Fibroblast of mammary gland (primary cell): Measurements from ENCODE around the gene DLGAP3.
A peak's percentile ranks its signal among the peaks of the same experiment; 100 is the strongest.

Experiments
- DNase-seq: peaks from one replicate; pipeline ENCODE4 v3.0.0-alpha.2; 2010; ENCODE audit warnings: low read depth
- H3K4me3 ChIP-seq: 2 replicates; pipeline ENCODE4 v1.5.1; 2011; ENCODE audit warnings: low read depth, mild to moderate bottlenecking, low read length, moderate library complexity; ENCODE audit not compliant: control insufficient read depth
- CTCF ChIP-seq: conservative IDR thresholded peaks from 2 replicates; pipeline ENCODE4 v1.5.1; 2011; ENCODE audit warnings: low read depth, low read length, inconsistent platforms; ENCODE audit not compliant: control insufficient read depth, insufficient read depth

DLGAP3 gene

GRCh38 chr1:34889705-34890104 lies 39.7 kb downstream of the DLGAP3 start:
- TF ChIP-seq CTCF, result no peak
- DNase-seq, result no peak
- H3K4me3 ChIP-seq, result no peak overlapping the region

GRCh38 chr1:34887593-34887992 lies 41.9 kb downstream of the DLGAP3 start:
- TF ChIP-seq CTCF, result no peak
- DNase-seq, result no peak

DNA sequence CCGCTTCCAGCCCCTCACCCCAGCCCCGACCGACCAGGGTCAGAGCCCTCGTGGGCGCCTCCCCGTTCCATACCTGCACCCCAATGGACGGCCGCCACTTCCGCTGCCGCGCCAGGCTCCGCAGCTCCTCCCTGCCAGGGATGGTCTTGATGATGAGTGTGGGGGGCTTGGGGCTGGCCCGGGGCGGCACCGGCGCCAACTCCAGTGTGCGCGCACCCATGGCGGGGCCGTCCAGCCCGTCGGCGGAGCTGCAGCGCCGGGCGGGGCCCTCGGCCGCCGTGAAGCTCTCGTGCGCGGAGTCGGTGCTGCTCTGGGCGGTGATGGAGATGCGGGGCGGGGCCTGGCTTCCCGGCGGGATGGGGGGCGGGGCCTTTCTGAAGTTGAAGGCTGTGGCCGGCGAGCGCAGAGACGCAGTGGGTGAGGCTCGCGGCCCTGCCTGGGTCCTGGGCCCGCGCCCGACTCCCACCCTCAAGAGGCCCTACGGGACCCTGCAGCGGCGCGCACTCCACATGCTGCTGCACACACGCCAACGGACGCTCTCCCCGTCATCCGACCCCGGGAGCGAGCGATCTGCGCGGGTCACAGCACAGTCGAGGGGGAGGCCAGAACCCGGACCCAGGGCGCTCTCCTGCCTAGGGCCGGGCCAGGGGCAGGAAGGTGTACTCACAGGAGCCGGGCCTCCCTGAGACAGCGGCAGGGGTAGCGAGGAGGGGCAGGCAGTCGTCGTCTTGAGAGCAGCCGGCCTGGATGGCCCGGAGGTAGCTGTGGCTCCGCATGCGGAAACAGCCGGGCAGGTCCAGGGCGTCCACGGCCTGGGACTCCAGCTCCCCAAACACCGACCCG lies 43.8 kb downstream of the DLGAP3 start:
- TF ChIP-seq CTCF, result no peak
- peak; percentile 19 for DNase-seq
- H3K4me3 ChIP-seq, result peak overlapping the region; percentile 29

More at GRCh38 chr1:34887593-34887992, 41.9 kb downstream of the DLGAP3 start:
- H3K4me3 ChIP-seq, result no peak overlapping the region

GRCh38 chr1:34884961-34885360 lies 44.5 kb downstream of the DLGAP3 start:
- DNase-seq, result no peak
- no peak overlapping the region for H3K4me3 ChIP-seq
- TF ChIP-seq CTCF, result no peak

DNA sequence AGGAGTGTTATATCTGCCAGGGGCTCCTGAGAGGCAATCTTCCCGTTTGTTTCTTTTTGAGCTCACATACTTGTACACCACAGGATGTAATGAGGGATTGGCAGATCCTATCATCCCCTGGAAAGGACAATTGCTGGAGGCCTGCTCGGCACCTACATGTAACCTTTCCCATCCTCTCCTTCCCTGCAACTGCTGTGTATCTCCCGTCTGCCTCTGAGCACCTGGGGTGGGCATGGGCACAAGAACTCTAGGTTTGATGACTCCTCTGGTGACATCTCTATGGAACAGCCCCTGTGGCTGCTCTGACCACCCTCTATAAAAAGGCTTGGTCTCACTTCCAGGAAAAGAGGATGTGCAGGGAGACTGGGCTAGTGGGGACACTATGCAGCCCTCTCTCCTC lies 44.9 kb downstream of the DLGAP3 start:
- no peak overlapping the region for H3K4me3 ChIP-seq
- DNase-seq, result no peak
- no peak for TF ChIP-seq CTCF

DNA sequence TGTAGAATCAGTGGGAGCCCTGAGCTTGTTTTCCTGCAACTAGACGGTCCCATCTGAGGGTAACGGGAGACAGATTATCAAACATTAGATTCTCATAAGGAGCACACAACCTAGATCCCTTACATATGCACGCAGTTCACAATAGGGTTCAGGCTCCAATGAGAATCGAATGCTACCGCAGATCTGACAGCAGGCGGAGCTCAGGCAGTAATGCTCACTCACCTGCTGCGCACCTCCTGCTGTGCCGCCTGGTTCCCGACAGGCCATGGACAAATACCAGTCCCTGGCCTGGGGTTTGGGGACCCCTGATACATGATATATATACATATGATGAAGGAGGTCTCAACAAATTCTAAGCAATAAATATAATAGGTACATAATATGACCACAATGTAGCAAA lies 50.2 kb downstream of the DLGAP3 start:
- DNase-seq, result no peak

More for the DNA sequence above, 50.2 kb downstream of the DLGAP3 start:
- TF ChIP-seq CTCF, result no peak
- H3K4me3 ChIP-seq, result no peak overlapping the region
